ENCODE data around the gene THOC2.
"Not testable (repeated sequence)": the region's sequence is repeated elsewhere in the genome, so short reads cannot be mapped to it uniquely, and the experiment has no call there.

Gene THOC2

DNA sequence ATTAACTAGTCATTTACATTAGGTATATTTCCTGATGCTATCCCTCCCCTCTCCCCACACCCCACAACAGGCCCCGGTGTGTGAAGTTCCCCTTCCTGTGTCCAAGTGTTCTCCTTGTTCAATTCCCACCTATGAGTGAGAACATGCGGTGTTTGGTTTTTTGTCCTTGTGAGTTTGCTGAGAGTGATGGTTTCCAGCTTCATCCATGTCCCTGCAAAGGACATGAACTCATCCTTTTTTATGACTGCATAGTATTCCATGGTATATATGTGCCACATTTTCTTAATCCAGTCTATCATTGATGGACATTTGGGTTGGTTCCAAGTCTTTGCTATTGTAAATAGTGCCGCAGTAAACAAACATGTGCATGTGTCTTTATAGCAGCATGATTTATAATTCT is 69.1 kb downstream of the THOC2 start:
- DNase-seq, result not testable (repeated sequence)

DNA sequence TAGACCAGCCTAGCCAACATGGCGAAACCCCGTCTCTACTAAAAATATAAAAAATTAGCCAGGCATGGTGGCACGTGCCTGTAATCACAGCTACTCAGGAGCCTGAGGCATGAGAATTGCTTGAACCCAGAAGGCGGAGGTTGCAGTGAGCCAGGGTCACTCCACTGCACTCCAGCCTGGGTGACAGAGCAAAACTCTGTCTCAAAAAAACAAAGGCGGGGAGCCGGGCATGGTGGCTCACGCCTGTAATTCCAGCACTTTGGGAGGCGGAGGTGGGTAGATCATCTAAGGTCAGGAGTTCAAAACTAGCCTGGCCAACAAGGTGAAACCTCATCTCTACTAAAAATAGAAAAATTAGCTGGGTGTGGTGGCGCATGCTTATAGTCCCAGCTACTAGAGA is 76.3 kb downstream of the THOC2 start:
- not testable (repeated sequence) for DNase-seq

DNA sequence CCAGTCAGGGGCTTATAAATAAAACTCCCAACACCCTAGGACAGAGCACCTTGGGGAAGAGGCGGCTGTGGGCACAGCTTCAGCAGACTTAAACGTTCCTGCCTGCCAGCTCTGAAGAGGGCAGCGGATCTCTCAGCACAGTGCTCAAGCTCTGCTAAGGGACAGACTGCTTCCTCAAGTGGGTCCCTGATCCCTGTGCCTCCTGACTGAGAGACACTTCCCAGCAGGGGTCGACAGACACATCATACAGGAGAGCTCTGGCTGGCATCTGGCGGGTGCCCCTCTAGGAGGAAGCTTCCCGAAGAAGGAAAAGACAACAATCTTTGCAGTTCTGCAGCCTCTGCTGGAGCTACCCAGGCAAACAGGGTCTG is 84.1 kb downstream of the THOC2 start:
- DNase-seq, result not testable (repeated sequence)

DNA sequence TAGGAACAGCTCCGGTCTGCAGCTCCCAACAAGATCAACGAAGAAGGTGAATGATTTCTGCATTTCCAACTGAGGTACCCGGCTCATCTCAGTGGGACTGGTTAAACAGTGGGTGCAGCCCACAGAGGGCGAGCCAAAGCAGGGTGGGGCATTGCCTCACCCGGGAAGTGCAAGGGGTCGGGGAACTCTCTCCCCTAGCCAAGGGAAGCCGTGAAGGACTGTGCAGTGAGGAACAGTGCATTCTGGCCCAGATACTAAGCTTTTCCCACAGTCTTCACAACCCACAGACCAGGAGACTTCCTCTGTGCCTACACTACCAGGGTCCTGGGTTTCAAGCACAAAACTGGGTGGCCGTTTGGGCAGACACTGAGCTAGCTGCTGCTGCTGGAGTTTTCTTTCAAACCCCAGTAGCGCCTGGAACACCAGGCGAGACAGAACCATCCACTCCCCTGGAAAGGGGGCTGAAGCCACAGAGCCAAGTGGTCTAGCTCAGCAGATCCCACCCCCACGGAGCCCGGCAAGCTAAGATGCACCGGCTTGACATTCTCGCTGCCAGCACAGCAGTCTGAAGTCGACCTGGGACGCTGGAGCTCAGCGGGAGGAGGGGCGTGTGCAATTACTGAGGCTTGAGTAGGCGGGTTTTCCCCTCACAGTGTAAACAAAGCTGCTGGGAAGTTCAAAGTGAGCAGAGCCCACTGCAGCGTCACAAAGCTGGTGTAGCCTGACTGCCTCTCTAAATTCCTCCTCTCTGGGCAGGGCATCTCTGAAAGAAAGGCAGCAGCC is 84.6 kb downstream of the THOC2 start:
- no peak for DNase-seq

DNA sequence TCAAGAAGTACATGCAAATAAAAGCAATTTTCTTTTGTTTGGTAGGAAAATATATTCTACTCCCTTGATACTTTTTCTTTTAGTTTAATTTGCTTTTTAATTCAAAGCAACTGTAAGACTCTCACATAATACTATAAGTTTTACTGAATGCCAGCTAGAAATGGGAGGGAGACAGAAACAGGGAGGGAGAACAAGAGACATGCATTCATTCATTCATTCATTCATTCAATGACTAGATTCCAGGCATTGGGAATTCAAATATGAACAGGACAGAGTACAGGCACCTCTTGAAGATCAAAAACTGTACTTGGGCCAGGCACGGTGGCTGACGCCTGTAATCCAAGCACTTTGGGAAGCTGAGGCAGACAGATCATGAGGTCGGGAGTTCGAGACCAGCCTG is 85.6 kb downstream of the THOC2 start:
- DNase-seq, result no peak

DNA sequence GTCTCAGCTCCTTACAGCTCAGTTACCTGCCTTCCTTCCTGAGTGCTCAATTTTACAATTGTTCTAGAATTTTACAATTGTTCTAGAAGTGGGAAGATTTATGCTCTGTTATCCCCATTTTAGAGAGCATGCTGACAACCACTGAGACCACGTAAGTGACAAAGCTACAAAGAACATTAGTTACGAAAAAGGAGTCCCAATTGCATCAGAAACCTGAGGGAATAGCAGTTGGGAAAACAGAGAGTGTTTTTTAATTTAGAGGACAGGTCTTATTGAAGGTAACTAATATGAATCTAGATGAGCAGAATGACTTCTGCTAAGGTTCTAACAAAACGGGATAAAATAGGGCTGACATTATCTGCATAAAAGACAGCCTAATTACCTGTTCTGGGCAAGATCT is 103.3 kb downstream of the THOC2 start:
- DNase-seq, result no peak

DNA sequence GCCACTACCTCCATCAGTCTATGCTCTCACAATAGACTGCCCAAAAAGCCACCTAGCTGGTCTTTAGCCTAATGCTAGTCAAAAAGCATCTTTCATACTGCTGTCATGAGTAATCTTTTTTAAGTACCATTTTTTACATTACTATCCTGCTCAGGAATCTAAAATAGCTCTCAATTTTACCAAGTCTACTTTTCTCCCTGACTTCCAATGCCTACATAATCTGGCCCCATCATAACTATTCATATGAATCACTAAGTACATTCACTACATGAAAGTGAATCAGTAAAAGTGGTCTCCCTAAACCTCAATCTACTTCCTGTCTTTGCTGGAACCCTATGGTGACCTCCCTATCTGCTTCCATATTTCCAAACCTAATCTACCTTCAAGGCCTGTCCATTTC is 105.9 kb downstream of the THOC2 start:
- no peak for DNase-seq

DNA sequence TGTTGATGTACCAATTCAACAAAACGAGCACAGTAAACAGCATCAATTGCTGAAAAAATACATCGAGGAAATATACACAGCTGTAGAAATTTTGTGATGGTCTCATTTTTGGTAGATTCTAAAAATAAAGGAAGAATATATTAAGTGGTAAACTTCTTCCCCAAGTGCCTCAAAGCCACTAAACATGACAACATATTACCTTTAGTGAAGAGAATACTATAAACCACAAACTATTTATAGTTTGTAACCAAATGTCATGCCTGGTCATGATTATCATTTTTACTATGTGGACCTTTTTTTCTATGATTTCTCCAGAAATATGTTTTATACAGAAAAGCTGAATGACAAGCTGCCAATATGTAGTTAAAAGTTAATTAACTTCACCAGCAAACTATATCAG is 106.9 kb downstream of the THOC2 start:
- no peak for DNase-seq

DNA sequence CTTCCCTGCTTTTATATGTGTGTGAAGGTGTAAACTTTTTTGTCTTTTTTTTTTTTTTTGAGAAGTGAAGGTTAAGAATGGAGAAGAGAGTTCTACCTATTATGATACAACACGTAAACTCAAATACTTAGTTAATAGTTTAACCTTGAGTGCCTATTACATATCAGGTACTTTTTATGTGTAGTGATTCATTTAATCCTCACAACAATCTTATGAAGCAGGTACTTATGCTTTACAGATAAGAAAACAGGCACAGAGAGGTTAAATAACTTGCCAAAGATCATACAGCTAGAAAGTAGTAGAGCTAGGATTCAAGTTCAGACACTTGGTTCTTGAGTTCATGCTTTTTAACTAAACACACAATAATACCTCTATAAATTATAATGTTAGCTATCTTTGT is 107.4 kb downstream of the THOC2 start:
- no peak for DNase-seq

DNA sequence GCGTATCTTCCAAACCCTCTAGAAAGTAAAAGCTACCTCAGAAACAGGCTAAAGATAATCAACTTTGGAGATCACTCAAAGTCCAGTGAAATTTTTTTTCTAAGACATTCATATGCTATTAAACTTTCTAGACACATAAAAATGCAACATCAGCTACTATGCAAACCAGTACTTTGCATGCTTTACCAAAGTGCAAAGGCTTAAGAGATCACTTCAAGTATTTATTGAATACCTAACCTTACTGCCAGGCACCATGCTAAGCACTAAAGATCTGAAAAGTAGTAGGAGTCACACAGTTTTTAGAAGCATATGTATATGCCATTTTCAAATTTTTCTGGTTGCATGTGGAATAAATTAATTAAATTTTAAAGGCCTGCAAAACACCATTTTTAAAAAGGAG is 115.8 kb downstream of the THOC2 start:
- DNase-seq, result no peak

DNA sequence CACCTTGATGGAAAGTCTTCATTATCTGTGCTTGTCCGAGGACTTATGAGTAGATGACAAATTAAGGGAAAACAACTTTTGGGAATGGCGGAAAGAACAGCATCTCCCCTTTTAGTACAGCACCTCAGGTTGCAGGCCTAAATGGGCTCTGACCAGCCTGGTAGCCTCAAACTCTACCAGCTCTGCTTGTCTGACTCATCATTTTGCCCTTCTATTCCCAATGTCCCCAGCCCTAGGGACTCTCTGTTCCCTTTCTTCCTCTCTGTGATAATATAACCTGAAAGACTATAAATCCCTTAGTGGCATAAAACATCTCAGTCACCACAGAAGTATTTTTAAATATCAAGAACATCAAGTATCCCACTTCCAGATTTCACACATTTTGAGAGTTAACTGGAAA is 121.9 kb downstream of the THOC2 start:
- no peak for DNase-seq

DNA sequence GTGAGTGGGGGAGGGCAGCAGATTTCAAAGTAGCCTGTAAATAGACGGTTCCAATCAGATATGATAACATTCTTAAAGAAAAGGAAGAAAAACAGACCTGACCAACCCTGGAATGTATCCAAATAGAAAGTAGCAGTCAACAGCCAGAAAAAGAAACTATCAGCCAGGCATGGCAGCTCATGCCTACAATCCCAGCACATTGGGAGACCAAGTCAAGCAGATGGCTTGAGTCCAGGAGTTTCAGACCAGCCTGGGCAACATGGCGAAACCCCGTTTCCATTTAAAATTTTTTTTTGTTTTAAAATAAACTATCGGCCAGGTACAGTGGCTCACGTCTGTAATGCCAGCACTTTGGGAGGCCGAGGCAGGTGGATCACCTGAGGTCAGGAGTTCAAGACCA is 125.0 kb downstream of the THOC2 start:
- DNase-seq, result no peak

DNA sequence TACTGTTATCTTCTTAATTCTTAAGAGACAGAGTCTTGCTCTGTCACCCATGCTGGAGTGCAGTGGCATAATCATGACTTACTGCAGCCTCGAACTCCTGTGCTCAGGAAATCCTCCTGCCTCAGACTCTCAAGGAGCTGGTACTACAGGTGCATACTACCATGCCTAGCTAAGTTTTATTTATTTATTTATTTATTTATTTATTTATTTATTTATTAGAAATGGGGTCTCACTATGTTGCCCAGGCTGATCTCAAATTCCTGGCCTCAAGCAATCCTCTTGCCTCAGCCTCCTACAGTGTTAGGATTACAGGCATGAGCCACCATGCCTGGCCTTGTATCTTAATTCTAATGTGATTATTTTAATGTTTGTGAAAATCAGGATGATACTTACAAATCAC is 125.6 kb downstream of the THOC2 start:
- no peak for DNase-seq

DNA sequence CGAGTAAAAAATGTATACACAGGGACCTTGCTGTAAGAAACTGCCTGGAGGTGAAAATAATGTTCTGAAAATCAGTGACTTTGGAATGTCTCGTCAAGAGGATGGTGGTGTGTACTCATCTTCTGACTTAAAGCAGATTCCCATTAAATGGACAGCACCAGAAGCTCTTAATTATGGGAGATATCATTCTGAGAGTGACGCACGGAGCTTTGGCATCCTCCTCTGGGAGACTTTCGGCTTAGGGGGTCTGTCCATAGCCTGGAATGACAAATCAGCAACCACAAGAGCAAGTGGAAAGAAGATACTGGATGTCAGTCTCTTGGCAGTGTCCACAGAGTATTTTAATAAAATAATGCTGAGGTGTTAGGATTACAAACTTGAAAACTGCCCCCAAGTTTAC is 129.4 kb downstream of the THOC2 start:
- no peak for DNase-seq

DNA sequence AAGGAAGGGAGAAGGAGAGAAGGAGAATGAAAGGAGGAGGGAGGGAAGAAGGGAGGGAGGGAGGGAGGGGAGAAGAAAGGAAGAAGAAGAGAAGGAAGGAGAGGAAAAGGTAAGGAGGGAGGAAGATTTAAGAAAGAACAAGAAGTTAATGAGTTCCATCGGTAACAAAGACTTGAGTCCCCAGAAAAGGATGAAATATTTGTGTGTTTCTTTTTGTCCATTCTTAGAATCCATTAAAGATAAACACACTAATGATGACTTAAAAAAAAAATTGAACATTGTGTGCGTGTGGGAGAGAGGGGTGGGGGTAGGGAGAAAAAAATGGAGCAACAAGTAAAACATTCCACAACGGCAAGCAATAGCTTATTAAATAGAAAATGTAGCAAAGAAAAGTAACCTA is 131.4 kb downstream of the THOC2 start:
- no peak for DNase-seq

DNA sequence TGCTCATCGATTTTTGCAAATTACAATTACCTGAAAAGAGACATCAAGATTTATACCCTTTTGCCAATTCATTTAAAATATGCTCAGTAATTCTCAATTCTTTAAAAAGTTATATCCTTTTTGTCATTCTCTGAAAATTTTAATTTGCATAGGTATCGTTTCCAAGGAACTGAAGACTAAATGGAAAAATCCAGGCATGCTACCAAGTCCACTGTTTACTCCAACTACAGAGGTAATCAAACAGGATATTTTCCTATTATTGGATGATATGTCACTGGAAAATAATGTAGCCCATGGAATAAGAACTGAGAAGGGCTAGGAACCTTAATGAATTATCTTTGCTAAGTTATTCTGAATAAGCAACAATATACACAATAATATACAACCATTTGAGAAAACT is 132.7 kb downstream of the THOC2 start:
- DNase-seq, result no peak

DNA sequence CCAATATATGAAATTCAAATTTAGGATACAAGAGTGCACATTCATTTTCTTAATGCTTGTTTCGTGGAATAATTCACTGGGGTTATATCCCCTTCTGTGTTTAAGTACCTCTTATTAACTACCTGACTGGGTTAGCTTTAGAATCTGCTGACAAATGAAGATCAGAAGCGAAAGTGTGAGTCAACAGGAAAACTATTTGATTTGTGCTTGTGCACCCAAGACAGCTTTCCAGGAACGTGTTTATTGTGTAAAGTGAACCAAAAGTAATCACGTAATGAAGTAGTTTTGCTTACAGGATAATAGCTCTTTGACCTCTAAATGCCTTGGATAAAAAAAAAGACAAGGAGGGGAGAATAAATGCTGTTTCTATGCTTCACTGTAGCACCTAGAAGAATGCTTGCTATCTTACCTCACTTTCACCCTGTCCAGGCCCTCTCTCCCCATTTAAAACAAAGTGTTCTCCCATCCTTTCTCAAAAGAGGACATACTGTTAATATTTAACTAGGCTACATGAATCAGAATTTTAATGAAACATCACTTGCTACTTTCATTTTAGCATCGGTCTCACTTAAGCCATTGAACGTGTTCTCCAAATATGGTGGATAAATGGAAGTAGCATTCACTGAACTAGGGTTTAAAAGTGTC is 141.9 kb downstream of the THOC2 start:
- no peak for DNase-seq

DNA sequence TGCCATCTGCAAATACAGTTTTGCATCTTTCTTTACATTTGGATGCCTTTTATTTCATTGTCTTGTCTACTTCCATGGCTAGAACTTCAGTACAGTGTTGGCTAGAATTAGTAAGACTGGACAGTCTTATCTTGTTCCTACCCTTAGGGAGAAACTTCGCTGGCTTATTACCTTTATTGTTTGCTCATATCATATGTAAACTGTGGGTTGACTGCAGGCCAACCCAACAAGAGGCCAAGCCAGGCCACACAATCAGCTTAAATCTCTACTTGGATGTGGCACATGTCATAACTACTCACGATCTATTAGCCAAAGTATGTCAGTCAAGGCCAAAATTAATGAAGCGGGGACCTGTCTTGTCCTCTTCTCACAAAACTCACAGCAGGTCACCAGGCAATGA is 144.1 kb downstream of the THOC2 start:
- DNase-seq, result no peak

DNA sequence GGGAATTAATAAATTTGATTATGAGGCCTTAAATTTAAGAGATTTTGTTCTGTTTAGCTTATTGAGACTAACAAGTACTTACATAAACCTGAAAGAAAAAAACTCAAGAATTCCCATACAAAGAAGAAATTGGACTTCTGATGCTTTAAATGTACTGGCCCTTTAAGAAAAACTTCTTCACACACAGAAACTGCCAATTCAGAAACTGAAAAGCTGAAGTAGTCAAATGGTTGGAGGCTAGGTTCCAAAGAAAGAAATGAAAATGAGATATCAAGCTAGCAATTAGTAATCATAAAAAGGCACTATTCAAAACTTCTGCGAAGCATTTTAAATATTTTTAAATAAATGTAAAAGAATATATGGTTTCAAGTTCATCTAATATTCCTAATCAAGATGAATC is 151.3 kb downstream of the THOC2 start:
- DNase-seq, result no peak

DNA sequence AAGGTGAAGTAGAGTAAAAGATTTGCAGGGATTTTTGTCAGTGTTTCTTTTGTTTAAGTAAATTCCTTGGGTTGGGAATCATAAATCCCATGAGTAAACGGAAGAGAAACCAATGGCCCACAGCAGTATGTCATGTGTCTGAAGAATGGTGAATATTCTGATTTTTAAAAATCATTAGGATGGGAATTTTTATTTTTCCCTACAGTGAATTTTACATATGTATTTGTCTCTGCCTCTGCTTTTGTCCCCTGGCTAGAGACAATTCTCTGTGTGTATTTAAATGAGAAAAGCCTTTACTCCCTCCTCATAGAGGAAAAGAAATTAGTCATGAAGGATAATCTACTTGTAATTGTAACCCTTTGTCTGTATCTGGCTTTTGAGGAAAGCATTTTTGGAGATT is 152.1 kb downstream of the THOC2 start:
- no peak for DNase-seq

DNA sequence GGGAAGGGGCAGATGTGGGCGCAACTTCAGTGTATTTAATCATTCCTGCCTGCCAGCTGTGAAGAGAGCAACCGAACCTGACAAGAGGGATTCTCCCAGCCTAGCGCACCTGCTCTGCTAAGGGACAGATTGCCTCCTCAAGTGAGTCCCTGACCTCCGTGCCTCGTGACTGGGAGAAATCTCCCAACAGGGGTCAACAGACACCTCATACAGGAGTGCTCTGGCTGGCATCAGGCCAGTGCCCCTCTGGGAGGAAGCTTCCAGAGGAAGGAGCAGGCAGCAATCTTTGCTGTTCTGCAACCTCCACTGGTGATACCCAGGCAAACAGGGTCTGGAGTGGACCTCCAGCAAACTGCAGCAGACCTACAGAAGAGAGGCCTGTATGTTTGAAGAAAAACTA is 158.8 kb downstream of the THOC2 start:
- DNase-seq, result not testable (repeated sequence)

DNA sequence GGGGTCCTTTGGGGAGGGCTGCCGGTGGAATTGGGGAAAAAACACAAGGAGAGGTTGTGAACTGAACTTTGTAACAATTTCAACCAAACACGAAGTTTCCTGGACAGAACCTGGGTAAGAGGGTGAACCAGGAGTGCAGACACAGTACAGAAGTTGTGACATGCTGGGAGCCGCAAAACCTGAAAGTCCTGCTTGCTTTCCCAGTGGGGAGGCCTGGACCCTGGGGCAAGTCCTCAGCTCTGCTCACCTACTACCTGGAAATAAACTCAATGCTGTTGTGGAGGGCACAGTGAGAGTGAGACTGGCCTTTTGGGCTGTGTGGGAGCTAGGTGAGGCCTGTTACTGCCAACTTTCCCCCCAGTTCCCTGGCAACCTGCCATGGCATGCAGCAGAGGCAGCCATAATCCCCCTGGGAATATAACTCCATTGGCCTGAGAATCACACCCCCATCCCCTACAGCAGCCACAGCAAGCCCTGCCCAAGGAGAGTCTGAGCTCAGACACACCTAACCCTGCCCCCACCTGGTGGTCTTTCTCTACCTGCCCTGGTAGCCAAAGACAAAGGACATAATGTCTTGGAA is 162.8 kb downstream of the THOC2 start:
- DNase-seq, result no peak

DNA sequence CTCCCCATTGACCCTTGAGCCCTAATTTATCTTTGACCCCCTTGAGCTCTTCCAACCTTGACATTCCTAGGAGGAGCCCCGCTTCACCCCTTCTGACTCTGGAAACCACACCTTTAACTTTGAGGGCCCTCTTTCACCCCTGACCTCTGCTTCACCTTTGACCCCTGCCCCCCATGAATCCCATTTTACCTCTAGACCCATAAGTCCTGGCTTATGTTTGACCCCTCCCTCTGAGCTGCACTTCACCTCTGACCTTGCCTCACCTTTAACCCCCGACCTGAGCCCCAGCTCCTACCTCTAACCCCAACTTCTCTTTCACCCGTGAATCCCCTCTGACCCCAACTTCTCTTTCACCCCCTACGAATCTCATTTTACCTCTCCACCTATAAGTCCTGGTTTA is 169.7 kb downstream of the THOC2 start:
- no peak for DNase-seq

DNA sequence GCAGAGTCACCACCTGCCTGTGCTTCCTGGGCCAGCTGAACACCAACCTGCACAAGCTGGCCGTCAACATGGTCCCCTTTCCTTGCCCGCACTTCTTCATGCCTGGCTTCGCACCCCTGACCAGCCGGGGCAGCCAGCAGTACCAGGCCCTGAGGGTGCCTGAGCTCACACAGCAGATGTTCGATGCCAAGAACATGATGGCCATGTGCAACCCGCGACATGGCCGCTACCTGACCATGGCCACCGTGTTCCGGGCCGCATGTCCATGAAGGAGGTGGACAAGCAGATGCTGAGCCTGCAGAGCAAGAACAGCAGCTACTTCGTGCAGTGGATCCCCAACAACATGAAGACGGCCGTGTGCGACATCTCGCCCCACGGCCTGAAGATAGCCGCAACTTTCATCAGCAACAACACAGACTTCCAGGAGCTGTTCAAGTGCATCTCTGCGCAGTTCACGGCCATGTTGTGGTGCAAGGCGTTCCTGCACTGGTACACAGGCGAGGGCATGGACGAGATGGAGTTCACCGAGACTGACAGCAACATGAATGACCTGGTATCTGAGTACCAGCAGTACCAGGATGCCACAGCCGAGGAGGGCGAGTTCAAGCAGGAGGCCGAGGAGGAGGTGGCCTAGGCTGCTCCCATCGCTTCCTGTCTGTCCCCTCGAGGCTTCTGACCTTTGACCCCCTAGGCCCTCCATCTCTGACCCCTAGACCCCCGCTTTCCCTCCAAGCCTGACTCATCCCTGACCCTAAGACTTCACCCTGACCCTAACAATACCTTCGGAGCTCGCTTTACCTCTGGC is 170.3 kb downstream of the THOC2 start:
- no peak for DNase-seq
